Activated effector memory CD4-positive, alpha-beta T cell treated with anti-CD3 and anti-CD28 coated beads, Interleukin-2, amount 50 U/mL, for 16 hours (primary cell): Measurements from ENCODE around the gene GLOD5.
"Not testable (repeated sequence)": the region's sequence is repeated elsewhere in the genome, so short reads cannot be mapped to it uniquely, and the experiment has no call there.

Experiments
- DNase-seq: peaks from one replicate; pipeline ENCODE4 v3.0.0-alpha.2; 2020

Gene GLOD5

GRCh38 chrX:48794911-48795515 is 33.5 kb downstream of the GLOD5 start:
- DNase-seq: no peak

- DNase-seq: no peak
These were observed 36.8 kb downstream of the GLOD5 start for GRCh38 chrX:48798318-48798717.

- no peak for DNase-seq
These were observed 39.2 kb downstream of the GLOD5 start for GRCh38 chrX:48800574-48801279.

- peak; percentile 97 for DNase-seq
These were observed 39.9 kb downstream of the GLOD5 start, which contains the start of gene HDAC6 for GRCh38 chrX:48801280-48802088. HDAC6 (plus strand) TSS chrX:48802067; CDS start chrX:48802693, 626 bp downstream.

GRCh38 chrX:48802089-48802904 is 40.8 kb downstream of the GLOD5 start:
- peak; percentile 86 for DNase-seq

GRCh38 chrX:48802905-48803200 is 41.3 kb downstream of the GLOD5 start:
- DNase-seq: no peak

GRCh38 chrX:48806081-48806480 is 44.5 kb downstream of the GLOD5 start:
- DNase-seq: no peak

- DNase-seq: no peak
These were observed 52.1 kb downstream of the GLOD5 start for GRCh38 chrX:48813644-48814043.

GRCh38 chrX:48814722-48815121 is 53.2 kb downstream of the GLOD5 start:
- DNase-seq: no peak

GRCh38 chrX:48815266-48815665 is 53.7 kb downstream of the GLOD5 start:
- DNase-seq: no peak

- no peak for DNase-seq
These were observed 54.7 kb downstream of the GLOD5 start for GRCh38 chrX:48816014-48816810.

- no peak for DNase-seq
These were observed 56.6 kb downstream of the GLOD5 start for GRCh38 chrX:48818098-48818497.

- no peak for DNase-seq
These were observed 57.3 kb downstream of the GLOD5 start for GRCh38 chrX:48818866-48819265.

GRCh38 chrX:48819394-48819793 is 57.8 kb downstream of the GLOD5 start:
- not testable (repeated sequence) for DNase-seq

GRCh38 chrX:48823053-48823452 is 61.5 kb downstream of the GLOD5 start:
- DNase-seq: no peak
